ENCODE results near the gene SAC3D1.

- TF ChIP-seq CTCF (IDR thresholded peaks at IDR 0.05) (no peak), MAX (IDR thresholded peaks at IDR 0.05; ENCODE audit: low read depth) (no peak), MEF2A (IDR thresholded peaks at IDR 0.05; ENCODE audit: borderline replicate concordance, low read depth) (no peak), POLR2AphosphoS5 (IDR thresholded peaks at IDR 0.05; ENCODE audit: low read depth, low read length) (no peak), FOSL2 (IDR thresholded peaks at IDR 0.05; ENCODE audit: borderline replicate concordance, low read depth) (no peak), YY1 (IDR thresholded peaks at IDR 0.05; ENCODE audit: low read depth) (no peak), RAD21 (IDR thresholded peaks at IDR 0.05; ENCODE audit: low read length) (no peak), SIN3A (IDR thresholded peaks at IDR 0.05; ENCODE audit: borderline replicate concordance, low read depth, low read length) (no peak), JUND (IDR thresholded peaks at IDR 0.05) (no peak), EP300 (IDR thresholded peaks at IDR 0.05; ENCODE audit: borderline replicate concordance in 1 of 2, low read depth in 1 of 2, low read length in 1 of 2) (no peak)
Observed at GRCh38 chr11:65066805-65067291, 25.8 kb downstream of the SAC3D1 start.

Data from SK-N-SH (cell line).